ENCODE measurements around the gene SLC12A1. TPM values are rescaled to one million over a fixed set of nuclear protein-coding genes. Genes with fewer than 3 reads are reported as not detected.

Gene SLC12A1
- total and polyA plus RNA-seq, 2 experiments from 2014 or later = 0.57 to 0.59 TPM

- H3K4me1 ChIP-seq (ENCODE audit: insufficient read depth) = peaks cover 38% of the 10 kb centered on the region
- H3K9me2 ChIP-seq (ENCODE audit: insufficient read depth) = no peaks in the 10 kb centered on the region
- Mint-ChIP-seq H3K4me3 (no peak overlapping the region), H3K27me3 (ENCODE audit: insufficient read depth, low read depth, poor library complexity) (peaks cover 4% of the 10 kb centered on the region), H3K4me1 (peaks cover 61% of the 10 kb centered on the region), H3K9me3 (no peaks in the 10 kb centered on the region), H3K27ac (peak overlapping the region; percentile 76), H3K36me3 (ENCODE audit: low read depth) (peaks cover 2% of the 10 kb centered on the region; the same call in 2 of the 3 replicates)
- no peaks in the 10 kb centered on the region for H4K20me1 ChIP-seq (replicated peaks; ENCODE audit: insufficient read depth)
- H3F3A ChIP-seq (replicated peaks; ENCODE audit: low read depth) = no peaks in the 10 kb centered on the region
- DNase-seq (ENCODE audit: low spot score) (no peak), ATAC-seq (peak; percentile 60)
- no peak overlapping the region for H3K4me2 ChIP-seq
- H3K27me3 ChIP-seq (ENCODE audit: insufficient read depth) = no peaks in the 10 kb centered on the region
- H3K27ac ChIP-seq (ENCODE audit: low read depth) = no peak overlapping the region
- no peak overlapping the region for H3K4me3 ChIP-seq
- 0 out of 2 replicates have a peak overlapping the region, but pooled peaks have one; percentile 5 for H2AFZ ChIP-seq
- TF ChIP-seq ZNF331 (CRISPR knock-in tag; IDR thresholded peaks at IDR 0.05; ENCODE audit: low read depth) (no peak), CTCF (conservative IDR thresholded peaks at IDR 0.05; ENCODE audit: low read depth in 2 of 2) (no peak), EZH2 (IDR thresholded peaks at IDR 0.05; ENCODE audit: low read depth, unreplicated experiment) (no peak), NANOG (IDR thresholded peaks at IDR 0.05; ENCODE audit: borderline replicate concordance) (no peak), JUNB (IDR thresholded peaks at IDR 0.05; ENCODE audit: unreplicated experiment) (no peak), EZH2phosphoT487 (IDR thresholded peaks at IDR 0.05; ENCODE audit: unreplicated experiment) (no peak)
- no peaks in the 10 kb centered on the region for H3K36me3 ChIP-seq (ENCODE audit: insufficient read depth)
- no peaks in the 10 kb centered on the region for H3K79me2 ChIP-seq (replicated peaks; ENCODE audit: insufficient read depth)
Measured at GRCh38 chr15:48304398-48304797, 98.3 kb downstream of the SLC12A1 start.

GRCh38 chr15:48306639-48307038 lies 100.5 kb downstream of the SLC12A1 start:
- ATAC-seq (peak; percentile 87), DNase-seq (ENCODE audit: low spot score) (peak; percentile 56)
- H3K4me1 ChIP-seq (ENCODE audit: insufficient read depth) = peaks cover 23% of the 10 kb centered on the region
- H3K4me3 ChIP-seq = no peak overlapping the region
- Mint-ChIP-seq H3K4me3 (no peak overlapping the region), H3K27ac (no peak overlapping the region), H3K27me3 (ENCODE audit: insufficient read depth, low read depth, poor library complexity) (peaks cover 4% of the 10 kb centered on the region), H3K9me3 (no peaks in the 10 kb centered on the region), H3K36me3 (ENCODE audit: low read depth) (peaks cover 2% of the 10 kb centered on the region; the same call in 2 of the 3 replicates), H3K4me1 (peaks cover 47% of the 10 kb centered on the region)
- no peaks in the 10 kb centered on the region for H3F3A ChIP-seq (replicated peaks; ENCODE audit: low read depth)
- H2AFZ ChIP-seq = no peak overlapping the region
- no peaks in the 10 kb centered on the region for H3K79me2 ChIP-seq (replicated peaks; ENCODE audit: insufficient read depth)
- 0 out of 2 replicates have a peak overlapping the region, but pooled peaks have one; percentile 18 for H3K4me2 ChIP-seq
- H3K9me2 ChIP-seq (ENCODE audit: insufficient read depth) = no peaks in the 10 kb centered on the region
- H3K36me3 ChIP-seq (ENCODE audit: insufficient read depth) = no peaks in the 10 kb centered on the region
- no peaks in the 10 kb centered on the region for H3K27me3 ChIP-seq (ENCODE audit: insufficient read depth)
- no peaks in the 10 kb centered on the region for H4K20me1 ChIP-seq (replicated peaks; ENCODE audit: insufficient read depth)
- H3K27ac ChIP-seq (ENCODE audit: low read depth) = peak overlapping the region; percentile 58; the same call in 1 of the 2 replicates
- no peak for TF ChIP-seq CREB1 (CRISPR knock-in tag; IDR thresholded peaks at IDR 0.05; ENCODE audit: low read depth)
- no peak for TF ChIP-seq POLR2AphosphoS5 (IDR thresholded peaks at IDR 0.05; ENCODE audit: low read depth)
- no peak for TF ChIP-seq EZH2phosphoT487 (IDR thresholded peaks at IDR 0.05; ENCODE audit: unreplicated experiment)
- no peak for TF ChIP-seq REST (IDR thresholded peaks at IDR 0.05; ENCODE audit: unreplicated experiment)
- no peak for TF ChIP-seq ZNF114 (CRISPR knock-in tag; IDR thresholded peaks at IDR 0.05)
- no peak for TF ChIP-seq STAT1 (IDR thresholded peaks at IDR 0.05; ENCODE audit: unreplicated experiment)
- TF ChIP-seq ZNF331 (CRISPR knock-in tag; IDR thresholded peaks at IDR 0.05; ENCODE audit: low read depth) = no peak
- TF ChIP-seq EZH2 (IDR thresholded peaks at IDR 0.05; ENCODE audit: low read depth, unreplicated experiment) = no peak

Data from GM23338 (cell line).